ENCODE results near the gene CD27.

Gene CD27

GRCh38 chr12:6430124-6430989, 14.4 kb upstream of the CD27 start:
- Mint-ChIP-seq H3K27ac (peak overlapping the region; percentile 91), H3K9me3 (no peaks in the 10 kb centered on the region), H3K4me3 (no peak overlapping the region), H3K36me3 (ENCODE audit: low read depth) (no peaks in the 10 kb centered on the region), H3K4me1 (peaks cover 48% of the 10 kb centered on the region), H3K27me3 (ENCODE audit: low read depth, poor library complexity) (peaks cover 12% of the 10 kb centered on the region)
- TF ChIP-seq, protein P1, sequence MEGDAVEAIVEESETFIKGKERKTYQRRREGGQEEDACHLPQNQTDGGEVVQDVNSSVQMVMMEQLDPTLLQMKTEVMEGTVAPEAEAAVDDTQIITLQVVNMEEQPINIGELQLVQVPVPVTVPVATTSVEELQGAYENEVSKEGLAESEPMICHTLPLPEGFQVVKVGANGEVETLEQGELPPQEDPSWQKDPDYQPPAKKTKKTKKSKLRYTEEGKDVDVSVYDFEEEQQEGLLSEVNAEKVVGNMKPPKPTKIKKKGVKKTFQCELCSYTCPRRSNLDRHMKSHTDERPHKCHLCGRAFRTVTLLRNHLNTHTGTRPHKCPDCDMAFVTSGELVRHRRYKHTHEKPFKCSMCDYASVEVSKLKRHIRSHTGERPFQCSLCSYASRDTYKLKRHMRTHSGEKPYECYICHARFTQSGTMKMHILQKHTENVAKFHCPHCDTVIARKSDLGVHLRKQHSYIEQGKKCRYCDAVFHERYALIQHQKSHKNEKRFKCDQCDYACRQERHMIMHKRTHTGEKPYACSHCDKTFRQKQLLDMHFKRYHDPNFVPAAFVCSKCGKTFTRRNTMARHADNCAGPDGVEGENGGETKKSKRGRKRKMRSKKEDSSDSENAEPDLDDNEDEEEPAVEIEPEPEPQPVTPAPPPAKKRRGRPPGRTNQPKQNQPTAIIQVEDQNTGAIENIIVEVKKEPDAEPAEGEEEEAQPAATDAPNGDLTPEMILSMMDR (IDR thresholded peaks at IDR 0.05) = no peak
- DNase-seq = no peak

DNA sequence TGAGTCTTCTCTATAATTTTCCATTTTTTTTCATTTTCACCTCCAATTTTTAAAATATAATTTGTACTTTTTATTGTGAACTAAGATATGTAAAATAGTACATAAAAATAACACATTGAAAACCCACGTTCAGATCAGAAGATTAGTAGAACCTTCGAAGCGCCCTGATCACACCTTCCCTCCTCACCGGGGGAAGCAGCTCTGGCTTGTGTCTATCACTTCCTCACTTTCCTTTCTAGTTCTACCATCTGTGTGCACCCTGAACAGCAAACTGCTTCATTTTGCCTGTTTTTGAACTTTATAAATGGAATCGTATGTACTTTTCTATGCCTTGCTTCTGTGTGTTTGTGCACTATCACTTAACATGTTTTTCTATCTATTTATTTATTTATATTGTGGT, 11.8 kb upstream of the CD27 start:
- Mint-ChIP-seq H3K4me1 (peaks cover 30% of the 10 kb centered on the region), H3K36me3 (ENCODE audit: low read depth) (no peaks in the 10 kb centered on the region), H3K4me3 (no peak overlapping the region), H3K27ac (no peak overlapping the region), H3K9me3 (no peaks in the 10 kb centered on the region), H3K27me3 (ENCODE audit: low read depth, poor library complexity) (peaks cover 8% of the 10 kb centered on the region)
- DNase-seq = no peak
- TF ChIP-seq, protein P1 (IDR thresholded peaks at IDR 0.05) = no peak

DNA sequence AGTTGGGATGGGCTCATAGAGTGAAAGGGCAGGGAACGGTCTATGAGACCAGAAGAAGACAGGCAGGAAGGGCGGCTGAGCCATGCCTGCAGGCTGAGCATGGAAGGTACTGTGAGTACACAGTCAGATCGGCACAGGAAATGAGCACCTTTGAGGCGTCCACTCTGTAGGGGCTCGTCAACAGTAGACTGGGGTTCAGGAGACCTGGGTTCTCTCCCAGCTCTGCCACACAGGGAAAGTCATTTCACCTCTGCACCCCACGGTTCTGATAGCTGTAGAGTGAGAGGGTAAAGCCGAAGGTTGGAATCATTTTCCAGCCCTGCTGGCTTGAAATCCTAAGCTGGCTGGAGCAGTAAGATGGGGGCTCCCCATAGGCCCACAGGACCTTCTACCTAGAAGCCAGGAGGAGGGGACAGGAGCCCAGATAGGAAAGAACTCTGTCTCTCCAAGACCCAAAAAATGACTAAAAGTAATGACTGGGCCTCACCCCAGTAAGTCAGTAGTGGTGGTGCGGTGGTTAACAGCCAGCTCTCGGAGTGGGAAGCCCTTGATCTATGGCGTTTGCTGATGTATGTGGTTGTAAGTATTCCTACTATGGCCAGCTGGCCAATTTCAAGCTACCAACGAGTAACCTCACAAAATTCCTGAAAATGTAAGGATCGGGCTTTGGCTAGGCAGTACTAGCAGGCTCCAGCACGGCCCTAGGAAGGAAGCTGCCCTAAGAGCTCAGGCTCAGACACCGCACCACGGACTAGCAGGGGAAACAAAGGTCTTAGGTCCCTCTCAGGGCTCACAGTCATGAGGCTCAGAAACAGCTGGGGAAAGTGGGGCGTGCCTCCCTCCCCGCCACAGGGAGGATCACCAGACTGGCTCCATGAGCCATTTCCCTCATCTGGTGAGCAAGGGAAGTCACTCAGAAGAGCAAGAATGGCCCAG, 10.3 kb upstream of the CD27 start:
- Mint-ChIP-seq H3K27me3 (ENCODE audit: low read depth, poor library complexity) (peaks cover 8% of the 10 kb centered on the region), H3K27ac (no peak overlapping the region), H3K4me3 (no peak overlapping the region), H3K9me3 (no peaks in the 10 kb centered on the region), H3K36me3 (ENCODE audit: low read depth) (no peaks in the 10 kb centered on the region), H3K4me1 (peaks cover 35% of the 10 kb centered on the region)
- TF ChIP-seq, protein P1 (IDR thresholded peaks at IDR 0.05) = no peak
- DNase-seq = no peak

DNA sequence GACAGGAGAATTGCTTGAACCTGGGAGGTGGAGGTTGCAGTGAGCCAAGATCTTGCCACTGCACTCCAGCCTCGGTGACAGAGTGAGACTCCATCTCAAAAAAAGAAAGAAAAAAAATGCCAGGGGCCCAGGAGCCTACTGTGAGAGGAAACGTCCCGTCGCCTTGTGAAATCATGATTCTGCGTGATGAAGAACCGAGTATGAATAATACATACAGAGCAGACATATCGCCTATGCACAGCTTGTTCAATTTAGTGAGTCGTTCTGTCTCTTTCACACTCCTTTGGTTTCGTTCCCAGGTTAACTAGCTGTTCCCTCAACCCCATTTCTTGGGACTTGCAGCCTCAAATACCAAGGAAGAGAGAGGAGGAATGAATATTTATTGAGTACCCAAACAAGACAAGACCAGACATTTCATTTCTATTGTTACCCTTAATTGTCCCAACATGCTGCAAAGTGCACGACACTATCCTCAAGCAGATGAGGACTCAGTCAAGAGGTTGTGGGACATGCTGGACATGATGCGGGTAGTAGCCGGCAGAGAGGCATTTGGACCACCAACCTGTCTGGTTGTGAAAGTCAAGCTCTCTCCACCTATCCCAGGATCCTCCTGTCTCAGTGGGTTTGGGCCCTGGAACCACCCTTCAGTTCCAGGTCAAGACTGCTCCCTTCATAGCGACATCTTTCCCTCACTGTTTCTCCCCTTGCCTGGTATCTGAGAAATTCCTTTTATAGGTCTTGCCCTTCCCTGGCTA, 8.6 kb upstream of the CD27 start:
- Mint-ChIP-seq H3K27me3 (ENCODE audit: low read depth, poor library complexity) (peaks cover 3% of the 10 kb centered on the region), H3K9me3 (no peaks in the 10 kb centered on the region), H3K4me1 (peaks cover 21% of the 10 kb centered on the region), H3K4me3 (no peak overlapping the region), H3K36me3 (ENCODE audit: low read depth) (no peaks in the 10 kb centered on the region), H3K27ac (no peak overlapping the region)
- no peak for DNase-seq
- TF ChIP-seq, protein P1 (IDR thresholded peaks at IDR 0.05) = no peak

GRCh38 chr12:6437586-6437985, 7.2 kb upstream of the CD27 start:
- Mint-ChIP-seq H3K36me3 (ENCODE audit: low read depth) (no peaks in the 10 kb centered on the region), H3K4me1 (peaks cover 16% of the 10 kb centered on the region), H3K4me3 (no peak overlapping the region), H3K27me3 (ENCODE audit: low read depth, poor library complexity) (peaks cover 3% of the 10 kb centered on the region), H3K27ac (no peak overlapping the region), H3K9me3 (no peaks in the 10 kb centered on the region)
- DNase-seq = no peak
- TF ChIP-seq, protein P1 (IDR thresholded peaks at IDR 0.05) = no peak

Data from nephron progenitor cell (in vitro differentiated cells).